ENCODE data around the gene OSBPL3.
A peak's percentile ranks its signal among the peaks of the same experiment; 100 is the strongest.

Gene OSBPL3

DNA sequence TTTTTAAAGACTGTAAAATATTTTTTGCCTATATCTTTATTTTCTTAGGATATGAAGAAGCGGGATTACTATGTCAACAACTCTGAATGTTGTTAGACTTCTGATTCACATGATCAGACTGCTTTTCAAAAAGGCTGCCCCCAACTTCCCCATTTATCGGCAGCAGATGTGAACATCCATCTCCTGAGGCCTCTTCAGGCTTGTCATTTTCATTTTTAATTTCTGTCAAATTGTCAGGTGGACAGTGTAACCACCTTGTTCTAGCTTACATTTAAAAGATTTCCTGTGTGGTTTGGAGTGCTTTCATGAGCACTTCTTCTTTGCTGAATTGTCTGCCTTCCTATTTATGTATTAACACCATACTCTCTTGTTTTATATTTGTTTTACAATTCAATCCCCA, 143.9 kb downstream of the OSBPL3 start:
- peak; percentile 37 for DNase-seq (ENCODE audit: low spot score)
- TF ChIP-seq, protein P1, sequence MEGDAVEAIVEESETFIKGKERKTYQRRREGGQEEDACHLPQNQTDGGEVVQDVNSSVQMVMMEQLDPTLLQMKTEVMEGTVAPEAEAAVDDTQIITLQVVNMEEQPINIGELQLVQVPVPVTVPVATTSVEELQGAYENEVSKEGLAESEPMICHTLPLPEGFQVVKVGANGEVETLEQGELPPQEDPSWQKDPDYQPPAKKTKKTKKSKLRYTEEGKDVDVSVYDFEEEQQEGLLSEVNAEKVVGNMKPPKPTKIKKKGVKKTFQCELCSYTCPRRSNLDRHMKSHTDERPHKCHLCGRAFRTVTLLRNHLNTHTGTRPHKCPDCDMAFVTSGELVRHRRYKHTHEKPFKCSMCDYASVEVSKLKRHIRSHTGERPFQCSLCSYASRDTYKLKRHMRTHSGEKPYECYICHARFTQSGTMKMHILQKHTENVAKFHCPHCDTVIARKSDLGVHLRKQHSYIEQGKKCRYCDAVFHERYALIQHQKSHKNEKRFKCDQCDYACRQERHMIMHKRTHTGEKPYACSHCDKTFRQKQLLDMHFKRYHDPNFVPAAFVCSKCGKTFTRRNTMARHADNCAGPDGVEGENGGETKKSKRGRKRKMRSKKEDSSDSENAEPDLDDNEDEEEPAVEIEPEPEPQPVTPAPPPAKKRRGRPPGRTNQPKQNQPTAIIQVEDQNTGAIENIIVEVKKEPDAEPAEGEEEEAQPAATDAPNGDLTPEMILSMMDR (IDR thresholded peaks at IDR 0.05; ENCODE audit: extremely low read depth, missing control alignments), result no peak

DNA sequence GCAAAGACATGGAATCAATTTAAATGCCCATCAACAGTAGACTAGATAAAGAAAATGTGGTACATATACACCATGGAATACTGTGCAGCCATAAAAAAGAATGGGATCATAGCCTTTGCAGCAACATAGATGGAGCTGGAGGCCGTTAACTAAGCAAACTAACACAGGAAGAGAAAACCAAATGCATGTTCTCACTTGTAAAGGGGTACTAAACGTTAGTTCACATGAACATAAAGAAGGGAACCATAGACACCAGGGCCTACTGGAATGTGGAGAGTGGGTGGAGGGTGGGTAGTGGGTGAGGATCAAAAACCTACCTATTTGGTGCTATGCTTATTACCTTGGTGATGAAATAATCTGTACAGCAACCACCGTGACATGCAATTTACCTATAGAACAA, 144.3 kb downstream of the OSBPL3 start:
- TF ChIP-seq, protein P1 (IDR thresholded peaks at IDR 0.05; ENCODE audit: extremely low read depth, missing control alignments), result no peak
- DNase-seq (ENCODE audit: low spot score), result no peak

DNA sequence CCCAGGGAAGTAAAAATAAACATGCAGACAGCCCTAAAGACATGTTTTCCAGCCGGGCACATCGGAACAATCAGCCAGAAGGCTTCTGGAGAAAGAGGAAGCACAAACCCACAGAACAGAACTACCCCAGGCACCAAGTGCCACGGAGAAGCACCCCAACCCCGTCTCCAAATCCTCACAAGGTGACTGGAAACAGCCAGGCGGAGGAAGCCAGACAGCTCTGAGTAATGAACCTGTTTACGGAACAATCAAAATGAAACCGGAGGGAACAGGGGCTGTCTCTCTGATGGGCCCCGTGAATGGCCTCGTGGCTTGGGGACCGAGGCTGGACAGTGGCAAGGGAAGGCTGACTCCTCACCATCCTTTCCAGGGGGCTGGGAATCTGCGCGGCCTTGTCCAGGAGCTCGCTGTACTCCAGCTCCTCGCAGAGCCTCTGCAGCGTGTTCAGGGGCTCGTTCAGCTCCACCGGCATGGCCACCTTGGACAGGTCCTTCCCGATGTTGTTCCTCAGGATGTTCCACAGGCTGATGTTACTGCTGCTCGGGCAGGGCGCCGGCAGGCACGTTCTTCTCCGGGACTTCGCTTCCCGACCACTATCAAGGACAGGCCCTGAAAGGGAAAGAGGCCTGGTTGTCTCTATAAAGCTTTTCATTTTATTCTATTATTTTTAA, 145.7 kb downstream of the OSBPL3 start:
- peak; percentile 31 for DNase-seq (ENCODE audit: low spot score)
- TF ChIP-seq, protein P1 (IDR thresholded peaks at IDR 0.05; ENCODE audit: extremely low read depth, missing control alignments), result no peak

GRCh38 chr7:24833549-24833948, 146.4 kb downstream of the OSBPL3 start:
- TF ChIP-seq, protein P1 (IDR thresholded peaks at IDR 0.05; ENCODE audit: extremely low read depth, missing control alignments), result no peak
- DNase-seq (ENCODE audit: low spot score), result no peak

DNA sequence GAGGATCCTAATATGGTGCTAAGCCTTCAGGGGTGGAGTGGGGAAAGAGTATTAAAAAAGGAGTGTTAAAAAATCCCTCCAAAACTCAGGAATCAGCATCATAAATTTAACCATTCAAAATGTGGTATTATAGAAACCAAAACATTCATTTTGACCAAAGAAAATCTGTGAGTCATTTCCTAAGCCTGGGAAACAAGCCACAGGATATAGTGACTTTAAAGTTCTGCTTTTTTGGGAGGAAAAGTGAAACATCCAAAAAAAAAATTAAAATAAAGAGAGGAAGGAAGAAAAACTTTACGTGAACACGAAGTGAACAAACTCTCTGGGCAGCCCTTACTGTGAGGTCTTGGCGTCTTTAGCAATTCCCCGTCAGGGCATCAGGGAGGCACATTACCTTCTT, 148.7 kb downstream of the OSBPL3 start:
- no peak for DNase-seq (ENCODE audit: low spot score)
- TF ChIP-seq, protein P1 (IDR thresholded peaks at IDR 0.05; ENCODE audit: extremely low read depth, missing control alignments), result no peak

DNA sequence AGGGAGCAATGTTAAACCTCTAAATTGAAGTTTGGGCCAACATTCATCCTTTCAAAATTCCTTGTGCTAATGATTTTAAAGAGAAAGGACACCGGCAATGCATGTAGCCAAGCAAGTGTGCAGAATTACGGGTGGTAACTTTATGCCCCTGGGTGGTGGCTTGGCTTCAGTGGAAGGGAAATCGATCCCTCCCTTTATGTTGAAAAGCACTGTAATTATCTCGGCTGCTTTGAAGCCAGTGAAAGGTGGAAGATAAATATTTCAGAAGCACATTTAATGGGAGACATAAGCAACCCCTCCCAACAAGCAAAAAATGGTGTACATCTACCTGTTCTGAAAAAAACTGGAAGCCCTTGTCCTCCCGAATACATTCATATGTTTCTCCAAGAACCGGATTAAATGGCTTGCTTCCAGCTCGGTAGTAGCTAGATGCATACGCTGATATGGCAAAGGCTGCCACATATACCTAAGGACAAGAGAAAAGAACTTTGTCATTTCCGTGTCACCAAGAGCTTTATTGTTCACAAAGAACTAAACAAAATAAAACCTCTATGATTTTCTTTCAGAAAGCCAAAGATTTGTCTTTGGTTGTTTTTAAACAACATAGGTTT, 149.4 kb downstream of the OSBPL3 start:
- DNase-seq (ENCODE audit: low spot score), result no peak

DNA sequence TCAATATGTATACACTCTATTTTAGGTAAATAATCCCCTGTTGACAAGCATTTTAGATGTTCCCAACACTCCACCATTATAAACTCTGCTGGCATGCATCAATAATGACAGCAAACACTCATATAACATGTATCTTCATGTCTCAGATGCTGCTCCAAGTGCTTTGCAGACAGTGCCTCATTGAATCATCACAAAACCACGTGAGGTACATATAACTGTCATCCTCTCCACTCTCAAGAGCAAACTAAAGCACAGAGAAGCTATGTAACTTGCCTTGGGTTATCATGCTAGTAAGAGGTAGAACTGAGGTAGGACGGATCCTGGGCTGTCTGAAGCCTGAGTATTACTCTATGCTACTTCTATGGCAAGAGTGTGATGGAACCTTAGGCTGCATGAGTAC, 150.2 kb downstream of the OSBPL3 start:
- no peak for DNase-seq (ENCODE audit: low spot score)

More for the DNA sequence above, 149.4 kb downstream of the OSBPL3 start:
- TF ChIP-seq, protein P1 (IDR thresholded peaks at IDR 0.05; ENCODE audit: extremely low read depth, missing control alignments), result no peak

More for the DNA sequence above, 150.2 kb downstream of the OSBPL3 start:
- TF ChIP-seq, protein P1 (IDR thresholded peaks at IDR 0.05; ENCODE audit: extremely low read depth, missing control alignments), result no peak
